Activated CD4-positive, alpha-beta memory T cell treated with anti-CD3 and anti-CD28 coated beads, Interleukin-2, amount 10 ng/mL, durations not matched to agents 7 days and 5 days (primary cell): ENCODE data around the gene HNRNPH2. TPM values are rescaled to one million over a fixed set of nuclear protein-coding genes. Genes with fewer than 3 reads are reported as not detected.

Source experiments
- CTCF ChIA-PET: fragments of 350-600 bp; sonication (Branson Sonifier 250); formaldehyde crosslinking; loops from one replicate; lab custom pipeline; 2021; ENCODE audit warnings: antibody characterized with exemption, inconsistent platforms; lab: Charles Lee
- POLR2A ChIA-PET: fragments of 350-600 bp; sonication (Branson Sonifier 250); formaldehyde crosslinking; loops from one replicate; lab custom pipeline; 2021; ENCODE audit warnings: antibody characterized with exemption; lab: Charles Lee
- DNase-seq: peaks from one replicate; pipeline ENCODE4 v3.0.0-alpha.2; 2020
- H3K27ac Mint-ChIP-seq: one replicate; pipeline ENCODE4 v1.8.0; 2021; ENCODE audit warnings: mild to moderate bottlenecking, mixed read lengths
- H3K27me3 Mint-ChIP-seq: one replicate; pipeline ENCODE4 v1.8.0; 2021; ENCODE audit warnings: mixed read lengths
- H3K36me3 Mint-ChIP-seq: one replicate; pipeline ENCODE4 v1.8.0; 2021; ENCODE audit warnings: low read depth, mixed read lengths
- H3K4me1 Mint-ChIP-seq: one replicate; pipeline ENCODE4 v1.8.0; 2021; ENCODE audit warnings: mixed read lengths
- H3K4me3 Mint-ChIP-seq: one replicate; pipeline ENCODE4 v1.8.0; 2021; ENCODE audit warnings: mild to moderate bottlenecking, mixed read lengths
- H3K9me3 Mint-ChIP-seq: one replicate; pipeline ENCODE4 v1.8.0; 2021; ENCODE audit warnings: mixed read lengths
- total RNA-seq, 2 experiments: library from RNA; stranded (reverse); gene quantifications; one replicate each; pipeline ENCODE4 v1.2.3, GENCODE V29; 2021

The HNRNPH2 gene
- total RNA-seq, 2 experiments from 2014 or later, result 46.2 TPM

DNA sequence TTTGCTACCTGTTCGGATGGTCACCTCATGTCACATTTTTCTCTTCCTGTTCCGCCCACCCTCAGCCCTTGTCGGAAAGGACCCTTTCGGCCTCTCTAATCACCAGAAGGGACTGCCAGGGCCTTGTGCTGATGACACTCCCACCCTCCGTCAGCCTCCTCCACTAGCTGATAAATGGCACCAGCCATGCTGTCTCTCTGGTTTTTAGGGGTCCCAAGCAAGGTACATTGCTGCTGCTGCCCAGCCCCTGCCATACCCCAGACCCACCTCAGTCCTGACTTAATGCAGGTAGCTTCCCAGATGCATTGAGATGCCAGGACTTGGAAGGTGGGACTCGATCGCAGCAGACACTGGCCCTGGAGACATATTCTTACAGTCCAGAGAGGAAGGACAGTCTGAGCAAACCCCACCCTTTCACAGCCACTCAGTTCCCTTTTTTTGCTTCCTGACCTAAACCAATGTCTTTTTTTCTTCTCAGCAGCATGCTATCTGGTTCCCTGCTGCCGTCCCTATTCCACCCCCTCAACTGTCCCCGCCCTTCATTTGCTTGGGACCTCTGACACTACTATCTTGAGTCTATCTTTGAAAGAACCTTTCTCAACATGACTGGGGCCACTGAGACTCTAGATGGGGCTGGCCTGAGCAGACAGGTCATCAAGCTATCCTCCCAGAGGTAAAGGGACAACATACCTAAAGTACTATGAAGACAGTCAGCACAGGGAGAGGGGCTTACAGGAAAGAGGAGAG, 22.1 kb upstream of the HNRNPH2 start, which contains the start of gene BTK:
Gene BTK (minus strand): TSS at position 397 of the 747 bp plus-strand sequence. CDS start 10,907 bp downstream, outside the sequence.
- Mint-ChIP-seq H3K4me1 (peaks cover 5% of the 10 kb centered on the region), H3K4me3 (no peak within 1 kb of the TSS), H3K36me3 (peaks cover 1% of the 10 kb centered on the region), H3K27ac (no peak within 1 kb of the TSS), H3K9me3 (no peaks in the 10 kb centered on the region), H3K27me3 (no peaks in the 10 kb centered on the region)
- CTCF ChIA-PET, result interaction anchor here (0.5 kb wide), 1 partner anchor 410 kb away, joined by 4 read pairs; no protein-coding TSS in a partner anchor
- POLR2A ChIA-PET, result no interaction called here
- DNase-seq, result no peak

DNA sequence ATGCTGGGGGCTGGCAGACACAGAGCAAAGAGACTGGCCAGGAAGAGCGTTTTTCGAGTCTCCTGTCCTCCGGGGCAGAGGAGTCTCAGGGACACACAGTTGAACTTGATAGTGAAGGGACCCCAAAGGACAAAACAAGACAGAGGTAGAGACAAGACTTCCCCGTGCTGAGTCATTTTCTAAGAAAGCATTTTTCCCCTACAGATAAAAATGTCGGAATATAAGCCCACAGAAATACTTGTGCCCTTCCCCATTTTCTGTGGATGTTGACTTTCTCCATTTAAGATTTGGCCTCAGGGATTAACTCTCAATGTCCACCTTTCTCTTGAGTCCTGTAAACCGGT, 21.5 kb upstream of the HNRNPH2 start:
- H3K27ac Mint-ChIP-seq, result no peak overlapping the region
- DNase-seq, result no peak
- H3K36me3 Mint-ChIP-seq, result peaks cover 7% of the 10 kb centered on the region
- CTCF ChIA-PET, result no interaction called here
- peaks cover 5% of the 10 kb centered on the region for H3K4me1 Mint-ChIP-seq
- H3K9me3 Mint-ChIP-seq, result no peaks in the 10 kb centered on the region
- no peaks in the 10 kb centered on the region for H3K27me3 Mint-ChIP-seq
- no peak overlapping the region for H3K4me3 Mint-ChIP-seq
- POLR2A ChIA-PET, result no interaction called here

DNA sequence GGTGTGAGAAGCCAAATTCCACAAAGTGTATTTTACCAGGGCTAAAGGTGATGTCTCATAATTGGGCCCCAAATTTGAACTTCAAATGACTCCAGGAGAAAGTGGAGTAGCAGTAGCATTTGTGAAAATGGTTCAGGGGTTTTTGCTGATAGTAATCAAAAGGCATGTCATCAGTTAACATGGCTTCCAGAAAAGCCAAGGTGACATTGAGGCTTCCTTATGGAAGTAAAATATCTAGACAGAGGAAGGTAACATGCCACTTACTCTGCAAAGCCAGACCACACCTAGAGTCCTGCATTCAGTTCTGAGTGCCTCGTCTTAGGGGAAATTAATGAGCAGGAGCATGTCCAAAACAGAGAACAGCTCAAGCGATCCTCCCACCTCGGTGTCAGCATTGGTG, 19.4 kb upstream of the HNRNPH2 start:
- Mint-ChIP-seq H3K9me3 (no peaks in the 10 kb centered on the region), H3K4me3 (no peak overlapping the region), H3K27ac (no peak overlapping the region), H3K36me3 (peaks cover 28% of the 10 kb centered on the region), H3K27me3 (no peaks in the 10 kb centered on the region), H3K4me1 (peaks cover 20% of the 10 kb centered on the region)
- POLR2A ChIA-PET, result interaction anchor here (4.0 kb wide), 1 partner anchor 40 kb away, joined by 34 read pairs; the partner anchor contains the start of gene TIMM8A
- no peak for DNase-seq
- CTCF ChIA-PET, result no interaction called here

DNA sequence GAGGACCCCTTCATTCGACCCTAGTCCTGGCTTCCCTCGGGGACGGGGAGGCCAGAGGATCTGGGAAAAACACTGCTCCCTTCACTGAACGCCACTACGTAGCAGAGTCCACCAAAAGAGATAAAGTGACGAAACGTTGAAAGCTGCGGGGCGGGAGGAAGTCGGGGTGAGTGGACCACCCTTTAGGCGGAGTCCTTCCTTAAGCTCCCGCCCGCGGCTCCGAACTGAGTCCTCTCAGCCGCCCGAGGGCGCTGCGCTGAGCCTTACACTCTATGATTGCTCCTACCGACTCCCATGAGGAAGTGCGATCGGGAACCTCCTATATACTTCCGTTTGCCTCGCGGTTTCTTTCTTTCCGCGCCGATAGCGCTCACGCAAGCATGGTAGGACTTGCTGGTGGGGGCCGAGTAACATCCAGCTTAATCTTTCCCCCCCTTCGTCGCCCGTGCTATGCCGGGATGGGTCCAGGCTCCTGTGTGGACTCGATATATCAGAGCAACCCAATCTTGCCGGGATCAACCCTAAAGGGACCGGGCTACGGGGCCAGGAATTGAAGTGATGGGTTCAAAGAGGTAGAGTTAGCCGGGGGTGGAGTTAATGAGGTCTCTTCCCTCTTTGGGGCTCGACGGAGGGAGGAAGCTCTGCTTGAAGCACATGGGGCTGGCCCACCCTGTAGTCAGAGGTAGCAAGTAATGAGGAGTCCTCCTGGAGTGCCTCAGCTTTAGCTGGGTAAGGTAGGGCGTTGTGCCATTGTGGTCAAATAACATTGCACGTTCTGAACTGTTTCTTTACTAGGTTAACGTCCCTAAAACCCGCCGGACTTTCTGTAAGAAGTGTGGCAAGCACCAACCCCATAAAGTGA, 17.1 kb upstream of the HNRNPH2 start, which contains the start of gene RPL36A:
Gene RPL36A (plus strand): TSS at position 348 of the 862 bp plus-strand sequence. CDS start 33 bp downstream, at position 381.
- peaks cover 44% of the 10 kb centered on the region for H3K36me3 Mint-ChIP-seq
- POLR2A ChIA-PET, result interaction anchor here (0.5 to 4.0 kb wide), 13 partner anchors 9 to 541 kb away, joined by 3 to 34 read pairs (median 7); partner anchors contain the start of genes GLA, HNRNPH2, TIMM8A and ZMAT1
- peak within 1 kb of the TSS; percentile 81 for H3K27ac Mint-ChIP-seq
- H3K4me3 Mint-ChIP-seq, result peak within 1 kb of the TSS; percentile 96
- H3K4me1 Mint-ChIP-seq, result peaks cover 32% of the 10 kb centered on the region
- CTCF ChIA-PET, result interaction anchor here (1.0 to 2.3 kb wide), 12 partner anchors 9 to 231 kb away, joined by 3 to 13 read pairs (median 4); partner anchors contain the start of genes GLA and TIMM8A
- DNase-seq, result peak; percentile 83
- H3K9me3 Mint-ChIP-seq, result no peaks in the 10 kb centered on the region
- no peaks in the 10 kb centered on the region for H3K27me3 Mint-ChIP-seq

DNA sequence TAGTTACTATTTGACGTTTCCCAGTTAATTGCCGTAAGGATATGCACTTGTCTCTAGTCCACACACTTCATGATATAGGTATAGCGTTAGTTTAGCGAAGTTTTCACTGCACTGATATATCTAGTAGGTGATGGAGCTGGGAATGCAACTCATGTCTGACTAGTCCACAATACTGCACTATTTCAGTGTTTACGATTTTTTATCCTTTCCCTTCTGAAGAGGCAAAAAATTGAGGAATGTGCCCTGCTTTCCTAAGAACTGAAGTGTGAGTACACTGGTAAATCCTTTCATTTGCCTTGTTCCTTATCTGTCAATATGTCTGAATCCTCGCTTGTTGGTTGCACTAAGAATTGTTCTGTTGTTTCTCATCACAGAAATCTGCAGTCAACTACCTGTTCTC, 16.2 kb upstream of the HNRNPH2 start:
- Mint-ChIP-seq H3K4me1 (peaks cover 32% of the 10 kb centered on the region), H3K27me3 (no peaks in the 10 kb centered on the region), H3K36me3 (peaks cover 44% of the 10 kb centered on the region), H3K9me3 (no peaks in the 10 kb centered on the region), H3K27ac (peak overlapping the region; percentile 81), H3K4me3 (peak overlapping the region; percentile 96)
- CTCF ChIA-PET, result no interaction called here
- POLR2A ChIA-PET, result interaction anchor here (1.5 to 4.0 kb wide), 4 partner anchors 9 to 44 kb away, joined by 8 to 34 read pairs (median 10); partner anchors contain the start of genes GLA, HNRNPH2 and TIMM8A
- DNase-seq, result no peak

DNA sequence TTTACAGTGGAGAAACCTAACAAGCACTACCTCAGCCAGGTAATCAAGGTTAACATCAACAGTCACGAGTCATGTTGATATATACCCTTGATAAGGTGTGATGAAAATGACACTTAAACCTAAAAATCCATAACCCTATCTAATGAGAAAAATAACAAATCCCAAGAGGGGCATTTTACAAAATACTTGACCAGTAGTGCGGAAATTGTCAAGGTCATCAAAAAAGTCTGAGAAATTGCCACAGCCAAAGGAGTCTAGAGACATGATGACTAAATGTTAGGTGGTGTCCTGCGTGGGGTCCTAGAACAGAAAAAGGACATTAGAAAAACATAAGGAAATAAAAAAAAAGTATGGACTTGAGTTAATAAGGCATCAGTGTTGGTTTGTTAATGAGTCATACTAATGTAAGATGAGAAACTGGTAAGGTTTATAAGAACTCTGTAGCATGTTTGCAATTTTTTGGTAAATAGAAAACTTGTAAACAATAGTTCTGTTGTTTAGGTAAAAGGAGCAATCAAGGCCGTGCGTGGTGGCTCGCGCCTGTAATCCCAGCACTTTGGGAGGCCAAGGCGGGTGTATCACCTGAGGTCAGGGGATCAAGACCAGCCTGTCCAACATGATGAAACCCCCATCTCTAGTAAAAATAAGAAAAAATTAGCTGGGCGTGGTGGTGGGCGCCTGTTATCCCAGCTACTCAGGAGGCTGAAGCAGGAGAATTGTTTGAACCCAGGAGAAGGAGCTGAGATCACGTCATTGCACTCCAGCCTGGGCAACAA, 14.3 kb upstream of the HNRNPH2 start:
- ChIA-PET CTCF (interaction anchor here (0.6 kb wide), 1 partner anchor 12 kb away, joined by 3 read pairs; no protein-coding TSS in a partner anchor), POLR2A (interaction anchor here (1.3 kb wide), 1 partner anchor 10 kb away, joined by 4 read pairs; no protein-coding TSS in a partner anchor)
- Mint-ChIP-seq H3K4me1 (peaks cover 32% of the 10 kb centered on the region), H3K36me3 (peaks cover 44% of the 10 kb centered on the region), H3K4me3 (no peak overlapping the region), H3K27ac (peak overlapping the region; percentile 52), H3K9me3 (no peaks in the 10 kb centered on the region), H3K27me3 (no peaks in the 10 kb centered on the region)
- no peak for DNase-seq

DNA sequence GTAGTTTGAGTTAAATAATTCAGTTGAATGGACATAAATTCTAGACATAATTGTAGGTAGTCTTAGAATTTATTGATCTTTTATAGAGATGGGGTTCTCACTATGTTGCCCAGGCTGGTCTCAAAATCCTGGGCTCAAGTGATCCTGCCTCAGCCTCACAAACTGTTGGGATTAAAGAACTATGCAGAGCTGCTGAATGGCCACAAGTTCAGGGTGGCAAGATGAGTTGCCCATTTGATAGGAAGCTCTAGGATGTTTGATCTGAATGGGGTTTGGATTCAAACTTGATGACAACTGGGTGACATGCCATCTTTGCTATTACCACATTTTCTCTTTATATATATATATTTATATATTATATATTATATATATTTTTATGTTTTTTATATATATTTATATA, 13.7 kb upstream of the HNRNPH2 start:
- Mint-ChIP-seq H3K27me3 (no peaks in the 10 kb centered on the region), H3K9me3 (no peaks in the 10 kb centered on the region), H3K4me3 (no peak overlapping the region), H3K36me3 (peaks cover 45% of the 10 kb centered on the region), H3K27ac (no peak overlapping the region), H3K4me1 (peaks cover 32% of the 10 kb centered on the region)
- DNase-seq, result no peak
- CTCF ChIA-PET, result interaction anchor here (0.6 kb wide), 1 partner anchor 11 kb away, joined by 3 read pairs; no protein-coding TSS in a partner anchor
- POLR2A ChIA-PET, result no interaction called here

DNA sequence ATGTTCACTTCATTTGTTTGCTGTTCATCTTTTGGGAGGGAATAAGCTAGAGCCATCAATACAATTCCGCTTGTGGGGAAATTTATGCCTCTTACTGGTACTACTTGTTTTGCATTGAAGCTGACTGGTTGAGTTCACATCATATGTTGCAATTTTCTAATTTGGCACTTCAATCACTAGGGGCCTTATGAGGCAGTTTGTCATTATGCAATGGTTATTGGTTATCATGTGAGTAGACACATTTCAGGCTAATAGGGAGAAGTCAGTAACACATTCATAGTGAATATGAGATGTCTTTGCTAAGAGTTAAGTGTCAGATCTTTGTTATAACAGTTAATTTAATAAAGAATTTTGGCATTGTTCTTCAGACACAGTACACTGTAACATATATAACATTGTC, 12.2 kb upstream of the HNRNPH2 start:
- DNase-seq, result no peak
- peak overlapping the region; percentile 9 for H3K27ac Mint-ChIP-seq
- H3K9me3 Mint-ChIP-seq, result no peaks in the 10 kb centered on the region
- no peak overlapping the region for H3K4me3 Mint-ChIP-seq
- ChIA-PET POLR2A (no interaction called here), CTCF (interaction anchor here (1.1 kb wide), 1 partner anchor 47 kb away, joined by 3 read pairs; the partner anchor contains the start of gene TIMM8A)
- peaks cover 56% of the 10 kb centered on the region for H3K36me3 Mint-ChIP-seq
- H3K27me3 Mint-ChIP-seq, result no peaks in the 10 kb centered on the region
- peaks cover 27% of the 10 kb centered on the region for H3K4me1 Mint-ChIP-seq

DNA sequence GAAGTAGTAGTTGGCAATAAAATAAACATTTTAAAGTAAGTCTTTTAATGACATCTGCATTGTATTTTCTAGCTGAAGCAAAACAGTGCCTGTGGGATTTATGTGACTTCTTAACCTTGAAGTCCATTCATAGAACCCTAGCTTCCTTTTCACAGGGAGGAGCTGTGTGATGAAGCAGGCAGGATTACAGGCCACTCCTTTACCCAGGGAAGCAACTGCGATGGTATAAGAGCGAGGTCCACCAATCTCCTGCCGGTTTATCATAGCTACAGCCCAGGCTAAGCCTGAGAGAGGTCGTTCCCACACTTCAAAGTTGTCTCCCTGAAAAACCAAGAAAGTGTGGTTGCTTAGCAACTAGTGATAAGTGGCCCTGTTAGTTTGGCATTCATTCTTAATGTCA, 10.2 kb upstream of the HNRNPH2 start:
- no peaks in the 10 kb centered on the region for H3K27me3 Mint-ChIP-seq
- no peak for DNase-seq
- peaks cover 45% of the 10 kb centered on the region for H3K36me3 Mint-ChIP-seq
- no peak overlapping the region for H3K4me3 Mint-ChIP-seq
- peaks cover 18% of the 10 kb centered on the region for H3K4me1 Mint-ChIP-seq
- H3K27ac Mint-ChIP-seq, result no peak overlapping the region
- H3K9me3 Mint-ChIP-seq, result no peaks in the 10 kb centered on the region
- CTCF ChIA-PET, result no interaction called here
- POLR2A ChIA-PET, result interaction anchor here (1.3 kb wide), 2 partner anchors 10 to 49 kb away, joined by 3 to 4 read pairs; partner anchors contain the start of genes GLA and TIMM8A

DNA sequence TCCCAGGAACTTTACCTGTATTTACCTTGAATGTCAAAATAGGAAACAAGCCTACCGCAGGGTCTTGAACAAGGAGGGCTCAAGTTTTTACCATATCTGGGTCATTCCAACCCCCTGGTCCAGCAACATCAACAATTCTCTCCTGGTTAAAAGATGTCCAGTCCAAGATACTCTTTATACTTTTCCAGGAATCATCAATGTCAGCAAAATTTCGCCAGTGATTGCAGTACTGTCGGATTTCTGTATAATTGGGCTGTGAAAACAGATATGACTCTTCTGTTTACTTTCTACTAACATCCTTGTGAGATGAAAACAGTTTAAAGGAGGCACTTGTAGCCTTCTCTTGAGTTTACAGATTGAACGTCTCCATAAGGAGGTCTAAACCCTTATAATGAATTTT, 9.3 kb upstream of the HNRNPH2 start:
- Mint-ChIP-seq H3K27me3 (no peaks in the 10 kb centered on the region), H3K27ac (no peak overlapping the region)
- POLR2A ChIA-PET, result no interaction called here

DNA sequence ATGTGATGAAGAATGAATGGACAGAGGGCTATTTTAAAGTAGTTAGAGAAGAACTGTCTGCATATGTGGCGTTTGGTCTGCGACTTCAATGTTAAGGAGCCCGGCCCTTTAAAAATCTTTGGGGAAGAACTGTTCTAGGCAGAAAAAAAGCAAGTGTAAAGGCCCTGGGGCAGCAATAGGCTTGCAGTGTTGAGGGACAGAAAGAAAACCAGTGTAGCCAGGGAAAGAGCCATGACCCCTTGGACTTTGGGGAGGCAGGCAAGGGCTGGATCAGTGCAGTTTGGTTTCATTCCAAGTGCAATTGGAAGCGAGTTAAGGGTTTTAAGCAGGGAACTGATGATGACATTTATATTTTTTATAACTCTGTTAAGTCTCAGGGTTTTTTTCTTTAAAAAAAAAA, 8.2 kb upstream of the HNRNPH2 start:
- no peaks in the 10 kb centered on the region for H3K27me3 Mint-ChIP-seq
- POLR2A ChIA-PET, result interaction anchor here (2.6 kb wide), 1 partner anchor 9 kb away, joined by 8 read pairs; the partner anchor contains the start of gene RPL36A
- H3K9me3 Mint-ChIP-seq, result no peaks in the 10 kb centered on the region
- CTCF ChIA-PET, result interaction anchor here (0.7 to 1.4 kb wide), 2 partner anchors 9 kb away, joined by 3 to 5 read pairs; partner anchors contain the start of gene RPL36A
- no peak overlapping the region for H3K4me3 Mint-ChIP-seq
- peaks cover 35% of the 10 kb centered on the region for H3K36me3 Mint-ChIP-seq
- H3K27ac Mint-ChIP-seq, result no peak overlapping the region
- peaks cover 8% of the 10 kb centered on the region for H3K4me1 Mint-ChIP-seq
- DNase-seq, result no peak

More for the DNA sequence above, 9.3 kb upstream of the HNRNPH2 start:
- Mint-ChIP-seq H3K36me3 (peaks cover 37% of the 10 kb centered on the region), H3K9me3 (no peaks in the 10 kb centered on the region), H3K4me3 (no peak overlapping the region), H3K4me1 (peaks cover 11% of the 10 kb centered on the region)
- no peak for DNase-seq
- CTCF ChIA-PET, result no interaction called here
